NB4 (cell line): ENCODE measurements around the gene DHRS3.

Source experiments
- DNase-seq: peaks from one replicate; pipeline ENCODE4 v3.0.0; 2010; ENCODE audit warnings: low read depth
- H3K4me3 ChIP-seq: one replicate; pipeline ENCODE4 v1.5.1; 2011; ENCODE audit warnings: mild to moderate bottlenecking, low read depth, low read length, moderate library complexity
- CTCF ChIP-seq: IDR thresholded peaks from one replicate; pipeline ENCODE4 v1.5.1; 2012; ENCODE audit warnings: low read depth, low read length
- MAX ChIP-seq: IDR thresholded peaks from 2 replicates; pipeline ENCODE4 v1.6.1; 2011; ENCODE audit warnings: low read depth, low read length
- MYC ChIP-seq: IDR thresholded peaks from 2 replicates; pipeline ENCODE4 v1.6.1; 2011; ENCODE audit warnings: low read depth, low read length
- POLR2A ChIP-seq: IDR thresholded peaks from 2 replicates; pipeline ENCODE4 v1.6.1; 2011; ENCODE audit warnings: mild to moderate bottlenecking; ENCODE audit not compliant: insufficient read length; ENCODE audit errors: extremely low read depth

The DHRS3 gene

GRCh38 chr1:12581179-12581578 is 36.8 kb downstream of the DHRS3 start:
- TF ChIP-seq MYC (no peak), CTCF (no peak)
- H3K4me3 ChIP-seq, result no peak overlapping the region
- no peak for DNase-seq

GRCh38 chr1:12580054-12580887 is 37.7 kb downstream of the DHRS3 start:
- no peak for TF ChIP-seq CTCF
- TF ChIP-seq POLR2A, result no peak
- TF ChIP-seq MAX, result no peak
- no peak for TF ChIP-seq MYC
- no peak for DNase-seq

GRCh38 chr1:12578860-12579422 is 39.1 kb downstream of the DHRS3 start:
- DNase-seq, result no peak
- TF ChIP-seq POLR2A, result no peak
- TF ChIP-seq CTCF, result no peak
- no peak for TF ChIP-seq MAX
- TF ChIP-seq MYC, result no peak
- no peak overlapping the region for H3K4me3 ChIP-seq

More at GRCh38 chr1:12580054-12580887, 37.7 kb downstream of the DHRS3 start:
- H3K4me3 ChIP-seq, result no peak overlapping the region

GRCh38 chr1:12577020-12577419 is 41.0 kb downstream of the DHRS3 start:
- DNase-seq, result no peak
- H3K4me3 ChIP-seq, result no peak overlapping the region
- TF ChIP-seq POLR2A, result no peak
- TF ChIP-seq MYC, result no peak

- DNase-seq, result no peak
- TF ChIP-seq CTCF (no peak), MAX (no peak), MYC (no peak), POLR2A (no peak)
- H3K4me3 ChIP-seq, result no peak overlapping the region
Measured at GRCh38 chr1:12574757-12575139, 43.3 kb downstream of the DHRS3 start.

- no peak for DNase-seq
- TF ChIP-seq POLR2A, result no peak
- no peak for TF ChIP-seq CTCF
- TF ChIP-seq MAX, result no peak
- no peak for TF ChIP-seq MYC
- no peak overlapping the region for H3K4me3 ChIP-seq
Measured at GRCh38 chr1:12573015-12573825, 44.8 kb downstream of the DHRS3 start.
